HepG2 (cell line): ENCODE measurements around the gene LGALS9. TPM values are rescaled to one million over a fixed set of nuclear protein-coding genes. Genes with fewer than 3 reads are reported as not detected.
A peak's percentile ranks its signal among the peaks of the same experiment; 100 is the strongest.
"Not testable (repeated sequence)": the region's sequence is repeated elsewhere in the genome, so short reads cannot be mapped to it uniquely, and the experiment has no call there.

Experiments used
- ATAC-seq: fragments of 200-7000 bp; cut with Tn5 transposase; 3 replicates; pipeline ENCODE4 v1.9.1; 2020; ENCODE audit warnings: mild to moderate bottlenecking, moderate library complexity
- BruUV-seq: library from RNA; stranded (reverse); fragments of 400-500 nt; replicated peaks from 2 replicates; lab custom pipeline; 2021; lab: Mats Ljungman, UMichigan
- CTCF ChIA-PET: fragments of 300-600 bp; formaldehyde crosslinking; extraction: SDS; loops from one replicate; lab custom pipeline; 2021; ENCODE audit warnings: low total read pairs, inconsistent platforms, low intra/inter-chr PET ratio; lab: Yijun Ruan, JAX
- POLR2A ChIA-PET: fragments of 350-600 bp; sonication (Branson Sonifier 250); formaldehyde crosslinking; loops from one replicate; lab custom pipeline; 2020; ENCODE audit warnings: antibody characterized with exemption, inconsistent platforms; lab: Yijun Ruan, JAX
- DNase-seq: peaks from one replicate; pipeline ENCODE4 v3.0.0-alpha.2; 2015; ENCODE audit warnings: low spot score
- FAIRE-seq: peaks from 3 replicates; lab custom pipeline; 2011; peaks lifted over from hg19 to GRCh38; lab: Jason Lieb, UNC
- H2AFZ ChIP-seq: one replicate; pipeline ENCODE4 v1.6.1; 2011; ENCODE audit warnings: low read length, inconsistent platforms
- H3K27ac ChIP-seq: fragments of 300-600 bp; 3 replicates; pipeline ENCODE4 v1.8.0; 2011; ENCODE audit warnings: mixed run types, mild to moderate bottlenecking, mixed read lengths, low read length, inconsistent platforms; ENCODE audit not compliant: insufficient read depth; ENCODE audit errors: extremely low read length
- H3K27me3 ChIP-seq, 2 experiments: fragments of 200-600 bp in 1 of 2; 2 replicates in 1 of 2; 3 replicates in 1 of 2; pipeline versions ENCODE4 v1.6.0 to v1.8.0; 2011; ENCODE audit warnings: low read length in 2 of 2, mild to moderate bottlenecking in 2 of 2, moderate library complexity in 2 of 2, inconsistent platforms in 1 of 2; ENCODE audit not compliant: insufficient read depth in 2 of 2, control insufficient read depth in 1 of 2
- H3K36me3 ChIP-seq, 2 experiments: fragments of 200-600 bp in 1 of 2; replicated peaks in 1 of 2; 2 replicates in 1 of 2; 3 replicates in 1 of 2; pipeline versions ENCODE4 v1.5.1 to v1.8.0; 2011; ENCODE audit warnings: low read length in 2 of 2, inconsistent platforms in 1 of 2; ENCODE audit not compliant: insufficient read depth in 2 of 2, control insufficient read depth in 1 of 2
- H3K4me1 ChIP-seq: 2 replicates; pipeline ENCODE4 v1.5.1; 2012; ENCODE audit warnings: low read length, inconsistent platforms; ENCODE audit not compliant: insufficient read depth
- H3K4me2 ChIP-seq: 2 replicates; pipeline ENCODE4 v1.6.0; 2011; ENCODE audit warnings: low read depth, low read length, inconsistent platforms
- H3K4me3 ChIP-seq, 3 experiments: fragments of 200-600 bp in 1 of 3; sonication (generic), shearing (Covaris generic) in 1 of 3; replicated peaks in 1 of 3; 2 replicates each; pipeline ENCODE4 v1.5.1; 2011 to 2016; ENCODE audit warnings: low read length in 3 of 3, inconsistent platforms in 2 of 3, low read depth in 2 of 3, mild to moderate bottlenecking in 2 of 3, control low read depth in 1 of 3, mixed read lengths in 1 of 3; ENCODE audit not compliant: insufficient read depth in 1 of 3
- H3K79me2 ChIP-seq: one replicate; pipeline ENCODE4 v1.6.1; 2011; ENCODE audit warnings: low read length, inconsistent platforms; ENCODE audit not compliant: insufficient read depth
- H3K9ac ChIP-seq: 2 replicates; pipeline ENCODE4 v1.6.0; 2011; ENCODE audit warnings: mild to moderate bottlenecking, low read depth, low read length, inconsistent platforms; ENCODE audit not compliant: insufficient read depth
- H3K9me3 ChIP-seq: 2 replicates; pipeline ENCODE4 v1.5.1; 2012; ENCODE audit warnings: mild to moderate bottlenecking, low read length
- H4K20me1 ChIP-seq: 2 replicates; pipeline ENCODE4 v1.6.0; 2011; ENCODE audit warnings: inconsistent platforms, mild to moderate bottlenecking, low read length, moderate library complexity; ENCODE audit not compliant: insufficient read depth
- CTCF ChIP-seq: sonication (generic); formaldehyde crosslinking; IDR thresholded peaks from 2 replicates; pipeline ENCODE4 v1.5.0; 2020; ENCODE audit warnings: mild to moderate bottlenecking, missing genetic modification reagents, moderate library complexity
- POLR2G ChIP-seq: fragments of 200-400 bp; formaldehyde crosslinking; IDR thresholded peaks from 2 replicates; pipeline ENCODE4 v1.6.1; 2018; ENCODE audit warnings: mild to moderate bottlenecking, low read depth, low read length, moderate library complexity
- WGBS: methylation state at CpG from one replicate; pipeline ENCODE4 v1.1.6; 2017; ENCODE audit warnings: low lambda C conversion rate; 5-methylcytosine and 5-hydroxymethylcytosine counted together
- in situ Hi-C: cut with HindIII; loops from 2 replicates; pipeline ENCODE4 v1.10.0; 2017; ENCODE audit warnings: low pct_unique_long_range_greater_than_20kb; ENCODE audit not compliant: extremely low pct_ligation_motif_present
- intact Hi-C: fragments of 100-400 bp; cut with micrococcal nuclease; formaldehyde crosslinking; loops from one replicate; pipeline ENCODE4 v1.10.0; 2022; ENCODE audit not compliant: unreplicated experiment
- polyA plus RNA-seq, 8 experiments: library from polyadenylated mRNA; depleted of rRNA in 3 of 8; stranded (reverse) in 7 of 8; unstranded in 1 of 8; fragments of >200 nt; fragmentation: Illumina TruSeq in 4 of 8; extraction: Trizol in 4 of 8; gene quantifications; 2 replicates each; pipeline versions ENCODE4 v1.2.1 to v1.2.3, GENCODE V29; 2011 to 2016; ENCODE audit warnings: low read depth in 4 of 8, missing spikeins in 1 of 8, mixed read lengths in 1 of 8; ENCODE audit not compliant: insufficient read depth in 1 of 8
- total RNA-seq, 5 experiments: library from RNA; depleted of rRNA; stranded (reverse); fragments of >200 nt; fragmentation: Illumina TruSeq; extraction: Trizol; gene quantifications; 2 replicates each; pipeline ENCODE4 v1.2.3, GENCODE V29; 2016; ENCODE audit warnings: low read depth in 1 of 5

The LGALS9 gene
- total and polyA plus RNA-seq, 2 of the 13 experiments (the other 11 are each of a cell fraction or from before 2014, with no cell fraction given) = 0.40 to 1.4 TPM

GRCh38 chr17:27631897-27632725 lies 1.1 kb downstream of the LGALS9 start:
- CTCF ChIA-PET = no interaction called here
- H4K20me1 ChIP-seq = no peaks in the 10 kb centered on the region
- no TSS peak for BruUV-seq

GRCh38 chr17:27632766-27633165 lies 1.8 kb downstream of the LGALS9 start:
- not testable (repeated sequence) for FAIRE-seq, H3K9me3 ChIP-seq

More at GRCh38 chr17:27631897-27632725, 1.1 kb downstream of the LGALS9 start:
- Histone ChIP-seq H3K4me2 (no peak overlapping the region), H3K4me1 (peaks cover 17% of the 10 kb centered on the region), H3K27ac (no peak overlapping the region), H3K36me3 (peaks cover 0 to 2% of the 10 kb centered on the region in 2 experiments; a peak in 1 of 5 replicates), H2AFZ (no peak overlapping the region), H3K9ac (no peak overlapping the region), H3K4me3 (no peak overlapping the region), H3K9me3 (no peaks in the 10 kb centered on the region), H3K27me3 (no peaks in the 10 kb centered on the region), H3K79me2 (no peaks in the 10 kb centered on the region)
- TF ChIP-seq POLR2G (no peak), CTCF (CRISPR knock-in tag) (0 out of 2 replicates have a peak, but pooled peaks have one; percentile 6)
- DNase-seq (no peak), FAIRE-seq (no peak), ATAC-seq (peak; percentile 13; the same call in 1 of the 3 replicates)
- POLR2A ChIA-PET = no interaction called here
- intact Hi-C loops = no loop called here
- in situ Hi-C loops = no loop called here
- WGBS = 90% methylated on average over 5 of the region's 11 CpGs

More at GRCh38 chr17:27632766-27633165, 1.8 kb downstream of the LGALS9 start:
- ATAC-seq, H3K36me3 ChIP-seq, BruUV-seq, H3K27me3 ChIP-seq, DNase-seq, H3K79me2 ChIP-seq, H3K27ac ChIP-seq, POLR2A ChIA-PET, in situ Hi-C loops, intact Hi-C loops, CTCF ChIA-PET, H3K4me3 ChIP-seq, H3K9ac ChIP-seq, H4K20me1 ChIP-seq, H2AFZ ChIP-seq: not testable (repeated sequence)
- Histone ChIP-seq H3K4me1 (peaks cover 17% of the 10 kb centered on the region), H3K4me2 (0 out of 2 replicates have a peak overlapping the region, but pooled peaks have one; percentile 56)
- 20% methylated on average over 1 of the region's 9 CpGs for WGBS
